ENCODE measurements around the gene TADA3. TPM values are rescaled to one million over a fixed set of nuclear protein-coding genes. Genes with fewer than 3 reads are reported as not detected.

TADA3 gene
- total and polyA plus RNA-seq, 9 of the 15 experiments (the other 6 are each of a cell fraction or from before 2014, with no cell fraction given) = 4.1 to 110 (median 74.8) TPM

DNA sequence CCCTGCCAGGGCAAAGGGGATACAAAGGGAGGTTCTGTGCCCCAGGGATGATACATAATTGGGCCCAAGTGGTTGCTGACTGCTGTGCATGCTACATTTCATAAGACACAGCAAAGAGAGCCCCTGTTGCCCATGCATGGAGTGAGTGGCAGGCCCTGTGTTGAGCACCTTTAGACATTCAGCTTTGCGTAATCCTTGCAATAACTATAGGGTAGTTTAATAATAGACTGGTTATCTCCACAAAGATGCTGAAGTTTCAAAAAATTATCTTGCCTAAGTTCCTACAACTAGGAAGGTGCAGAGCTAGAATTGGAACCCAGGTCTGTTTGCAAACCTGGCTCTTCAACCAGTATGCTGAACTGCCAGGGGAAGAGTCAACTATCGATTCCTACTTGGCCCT, 44.2 kb downstream of the TADA3 start:
- Histone ChIP-seq H3K36me3 (ENCODE audit: control insufficient read depth, insufficient read depth, low read length) (peaks cover 79% of the 10 kb centered on the region), H3K79me2 (ENCODE audit: control insufficient read depth, insufficient read depth, low read length) (peaks cover 16% of the 10 kb centered on the region), H3K27ac (ENCODE audit: extremely low read depth, low read depth, low read length) (no peak overlapping the region), H3K9ac (ENCODE audit: insufficient read depth in 1 of 2, low read depth in 2 of 2, low read length in 2 of 2) (no peak overlapping the region), H3K9me1 (ENCODE audit: control insufficient read depth, insufficient read depth, low read length) (no peaks in the 10 kb centered on the region), H3K9me3 (replicated peaks; ENCODE audit: control insufficient read depth, insufficient read depth, low read depth, low read length) (no peaks in the 10 kb centered on the region), H4K20me1 (replicated peaks; ENCODE audit: control insufficient read depth, insufficient read depth, low read length) (no peaks in the 10 kb centered on the region), H3K27me3 (ENCODE audit: control insufficient read depth in 2 of 2, insufficient read depth in 2 of 2, low read length in 2 of 2) (no peaks in the 10 kb centered on the region), H3K4me3 (no peak overlapping the region), H3K4me1 (replicated peaks in 1 of 2; ENCODE audit: control insufficient read depth in 2 of 2, insufficient read depth in 2 of 2, low read length in 2 of 2) (peaks cover 12 to 27% of the 10 kb centered on the region in 2 experiments; a peak in 4 of 5 replicates), H2AFZ (ENCODE audit: low read depth, low read length) (no peak overlapping the region), H3K4me2 (ENCODE audit: insufficient read depth, low read length) (no peak overlapping the region)
- ATAC-seq (no peak), FAIRE-seq (no peak), DNase-seq (ENCODE audit: extremely low read depth in 1 of 4, low spot score in 3 of 4) (no peak)
- no peak for TF ChIP-seq TARDBP (IDR thresholded peaks at IDR 0.05)
- peak; percentile 33 for TF ChIP-seq ZNF316 (IDR thresholded peaks at IDR 0.05)
- in situ Hi-C loops (cut with MboI) (no loop called here), intact Hi-C loops (cut with micrococcal nuclease) (no loop called here)
- ChIA-PET POLR2A (interaction anchor here (0.6 to 5.4 kb wide), 5 partner anchors 11 to 351 kb away, joined by 3 to 58 read pairs (median 4); partner anchors contain the start of gene BRPF1), CTCF (ENCODE audit: low intra/inter-chr PET ratio) (no interaction called here)
- BruUV-seq (replicated peaks) = no TSS peak
- 88% methylated on average over 2 of the region's 2 CpGs for WGBS (ENCODE audit: insufficient coverage, low coverage, missing lambda C conversion rate)

DNA sequence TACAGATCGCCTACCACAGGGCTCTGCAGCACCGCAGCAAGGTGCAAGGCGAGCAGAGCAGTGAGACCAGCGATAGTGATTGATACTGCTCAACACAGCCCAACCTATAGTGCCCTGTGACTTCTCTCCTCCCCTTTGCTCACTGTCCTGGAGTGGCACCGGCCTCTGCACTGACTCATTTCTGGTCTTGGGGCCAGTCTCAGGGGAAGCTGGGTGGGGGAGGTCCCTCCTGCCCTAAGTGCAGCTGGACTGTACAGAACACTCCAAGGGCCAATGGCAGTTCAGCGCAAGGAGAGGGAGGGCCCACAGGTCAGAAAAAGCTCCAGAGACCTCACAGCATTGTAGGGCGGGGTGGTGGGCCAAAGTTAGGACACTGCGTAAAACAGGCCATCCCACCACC, 45.0 kb downstream of the TADA3 start:
- no TSS peak for BruUV-seq (replicated peaks)
- in situ Hi-C loops (cut with MboI) (no loop called here), intact Hi-C loops (cut with micrococcal nuclease) (no loop called here)
- Histone ChIP-seq H3K79me2 (ENCODE audit: control insufficient read depth, insufficient read depth, low read length) (peaks cover 16% of the 10 kb centered on the region), H3K4me3 (no peak overlapping the region), H3K36me3 (ENCODE audit: control insufficient read depth, insufficient read depth, low read length) (peaks cover 82% of the 10 kb centered on the region), H3K9ac (ENCODE audit: insufficient read depth in 1 of 2, low read depth in 2 of 2, low read length in 2 of 2) (peak overlapping the region in 1 of 2 experiments; percentile 31; a peak in 2 of 4 replicates), H2AFZ (ENCODE audit: low read depth, low read length) (no peak overlapping the region), H3K4me2 (ENCODE audit: insufficient read depth, low read length) (no peak overlapping the region), H3K27ac (ENCODE audit: extremely low read depth, low read depth, low read length) (no peak overlapping the region), H3K4me1 (replicated peaks in 1 of 2; ENCODE audit: control insufficient read depth in 2 of 2, insufficient read depth in 2 of 2, low read length in 2 of 2) (peaks cover 12 to 27% of the 10 kb centered on the region in 2 experiments; a peak in 4 of 5 replicates), H3K27me3 (ENCODE audit: control insufficient read depth in 2 of 2, insufficient read depth in 2 of 2, low read length in 2 of 2) (no peaks in the 10 kb centered on the region), H3K9me3 (replicated peaks; ENCODE audit: control insufficient read depth, insufficient read depth, low read depth, low read length) (no peaks in the 10 kb centered on the region), H3K9me1 (ENCODE audit: control insufficient read depth, insufficient read depth, low read length) (no peaks in the 10 kb centered on the region), H4K20me1 (replicated peaks; ENCODE audit: control insufficient read depth, insufficient read depth, low read length) (no peaks in the 10 kb centered on the region)
- no peak for ATAC-seq
- POLR2A ChIA-PET = interaction anchor here (0.8 to 5.4 kb wide), 4 partner anchors 10 to 97 kb away, joined by 3 to 58 read pairs (median 26); partner anchors contain the start of gene BRPF1
- 85% methylated on average over 8 of the region's 8 CpGs for WGBS (ENCODE audit: insufficient coverage, low coverage, missing lambda C conversion rate)
- no peak for DNase-seq (ENCODE audit: extremely low read depth in 1 of 4, low spot score in 3 of 4)
- no peak for FAIRE-seq
- CTCF ChIA-PET (ENCODE audit: low intra/inter-chr PET ratio) = no interaction called here
- TF ChIP-seq POLR2AphosphoS5 (IDR thresholded peaks at IDR 0.05; ENCODE audit: control insufficient read depth, insufficient read depth, low read depth, low read length) = no peak
- TF ChIP-seq, protein P1, sequence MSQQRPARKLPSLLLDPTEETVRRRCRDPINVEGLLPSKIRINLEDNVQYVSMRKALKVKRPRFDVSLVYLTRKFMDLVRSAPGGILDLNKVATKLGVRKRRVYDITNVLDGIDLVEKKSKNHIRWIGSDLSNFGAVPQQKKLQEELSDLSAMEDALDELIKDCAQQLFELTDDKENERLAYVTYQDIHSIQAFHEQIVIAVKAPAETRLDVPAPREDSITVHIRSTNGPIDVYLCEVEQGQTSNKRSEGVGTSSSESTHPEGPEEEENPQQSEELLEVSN (IDR thresholded peaks at IDR 0.05; ENCODE audit: borderline replicate concordance in 1 of 2, extremely low read depth in 1 of 2, insufficient read depth in 1 of 2, insufficient read length in 1 of 2, low read depth in 1 of 2, low read length in 1 of 2, poor library complexity in 1 of 2, severe bottlenecking in 1 of 2) = no peak
- no peak for TF ChIP-seq SMAD1 (IDR thresholded peaks at IDR 0.05; ENCODE audit: low read depth, low read length, partially characterized antibody)

Data from K562 (cell line).